IPS DF 6.9 (cell line): Measurements from ENCODE around the gene VPS18.

Experiments
- DNase-seq: peaks from one replicate; pipeline ENCODE4 v3.0.0-alpha.2; 2013; ENCODE audit warnings: low read depth, low spot score
- H3K27ac ChIP-seq: one replicate; pipeline ENCODE4 v1.5.1; 2013; ENCODE audit warnings: low read length, control low read depth
- H3K27me3 ChIP-seq: 2 replicates; pipeline ENCODE4 v1.6.1; 2013; ENCODE audit warnings: mild to moderate bottlenecking, low read length; ENCODE audit not compliant: control insufficient read depth, insufficient read depth
- H3K36me3 ChIP-seq: 2 replicates; pipeline ENCODE4 v1.6.1; 2013; ENCODE audit warnings: low read length; ENCODE audit not compliant: control insufficient read depth, insufficient read depth
- H3K4me1 ChIP-seq: 2 replicates; pipeline ENCODE4 v1.6.1; 2013; ENCODE audit warnings: low read length; ENCODE audit not compliant: control insufficient read depth, insufficient read depth
- H3K4me3 ChIP-seq: 2 replicates; pipeline ENCODE4 v1.5.1; 2013; ENCODE audit warnings: mild to moderate bottlenecking, low read length
- H3K9me3 ChIP-seq: 2 replicates; pipeline ENCODE4 v1.6.1; 2013; ENCODE audit warnings: low read length, inconsistent platforms; ENCODE audit not compliant: control insufficient read depth, insufficient read depth
- WGBS: extraction: QIAGEN DNeasy Blood & Tissue Kit; methylation state at CpG from one replicate; pipeline ENCODE4 v1.1.7; 2013; ENCODE audit warnings: mixed read lengths, missing lambda C conversion rate; ENCODE audit not compliant: insufficient read length, insufficient coverage; 5-methylcytosine and 5-hydroxymethylcytosine counted together

The VPS18 gene

GRCh38 chr15:40923551-40923950 is 29.3 kb downstream of the VPS18 start:
- peaks cover 54% of the 10 kb centered on the region for H3K27me3 ChIP-seq
- no CpG with 5 or more reads among the region's 9 CpGs for WGBS
- H3K4me3 ChIP-seq, result no peak overlapping the region
- DNase-seq, result no peak
- peaks cover 10% of the 10 kb centered on the region for H3K4me1 ChIP-seq
- no peak overlapping the region for H3K27ac ChIP-seq
- H3K9me3 ChIP-seq, result no peaks in the 10 kb centered on the region
- H3K36me3 ChIP-seq, result no peaks in the 10 kb centered on the region

GRCh38 chr15:40925495-40925862 is 31.2 kb downstream of the VPS18 start:
- peak overlapping the region; percentile 5; the same call in 1 of the 2 replicates for H3K4me3 ChIP-seq
- H3K4me1 ChIP-seq, result peaks cover 8% of the 10 kb centered on the region
- peaks cover 64% of the 10 kb centered on the region for H3K27me3 ChIP-seq
- DNase-seq, result no peak
- H3K9me3 ChIP-seq, result no peaks in the 10 kb centered on the region
- WGBS, result no CpG with 5 or more reads among the region's 30 CpGs
- H3K27ac ChIP-seq, result no peak overlapping the region
- no peaks in the 10 kb centered on the region for H3K36me3 ChIP-seq

GRCh38 chr15:40925863-40926658 is 31.8 kb downstream of the VPS18 start:
- peak overlapping the region; percentile 5; the same call in 1 of the 2 replicates for H3K4me3 ChIP-seq
- no peak overlapping the region for H3K27ac ChIP-seq
- WGBS, result no CpG with 5 or more reads among the region's 61 CpGs
- no peaks in the 10 kb centered on the region for H3K9me3 ChIP-seq
- DNase-seq, result no peak
- no peaks in the 10 kb centered on the region for H3K36me3 ChIP-seq
- H3K4me1 ChIP-seq, result peaks cover 8% of the 10 kb centered on the region
- peaks cover 69% of the 10 kb centered on the region for H3K27me3 ChIP-seq

GRCh38 chr15:40926659-40927494 is 32.6 kb downstream of the VPS18 start:
- H3K4me1 ChIP-seq, result peaks cover 8% of the 10 kb centered on the region
- H3K36me3 ChIP-seq, result no peaks in the 10 kb centered on the region
- H3K9me3 ChIP-seq, result no peaks in the 10 kb centered on the region
- H3K27ac ChIP-seq, result no peak overlapping the region
- WGBS, result no CpG with 5 or more reads among the region's 33 CpGs
- DNase-seq, result no peak
- peak overlapping the region; percentile 59; the same call in 1 of the 2 replicates for H3K4me3 ChIP-seq
- H3K27me3 ChIP-seq, result peaks cover 77% of the 10 kb centered on the region

- WGBS, result no CpG with 5 or more reads among the region's 24 CpGs
- H3K27me3 ChIP-seq, result peaks cover 75% of the 10 kb centered on the region
Observed at GRCh38 chr15:40927495-40927872, 33.2 kb downstream of the VPS18 start.

GRCh38 chr15:40927873-40928806 is 33.9 kb downstream of the VPS18 start:
- Histone ChIP-seq H3K27me3 (peaks cover 70% of the 10 kb centered on the region), H3K9me3 (no peaks in the 10 kb centered on the region), H3K27ac (no peak overlapping the region), H3K4me3 (peak overlapping the region; percentile 59; the same call in 1 of the 2 replicates), H3K4me1 (peaks cover 8% of the 10 kb centered on the region), H3K36me3 (no peaks in the 10 kb centered on the region)
- no CpG with 5 or more reads among the region's 68 CpGs for WGBS
- DNase-seq, result no peak

More at GRCh38 chr15:40927495-40927872, 33.2 kb downstream of the VPS18 start:
- no peak for DNase-seq
- H3K4me3 ChIP-seq, result peak overlapping the region; percentile 59; the same call in 1 of the 2 replicates
- H3K36me3 ChIP-seq, result no peaks in the 10 kb centered on the region
- H3K27ac ChIP-seq, result no peak overlapping the region
- H3K4me1 ChIP-seq, result peaks cover 8% of the 10 kb centered on the region
- no peaks in the 10 kb centered on the region for H3K9me3 ChIP-seq

- no CpG with 5 or more reads among the region's 71 CpGs for WGBS
- DNase-seq, result no peak
- peaks cover 61% of the 10 kb centered on the region for H3K27me3 ChIP-seq
Observed at GRCh38 chr15:40928821-40929659, 34.8 kb downstream of the VPS18 start, which contains the start of gene DLL4. TSS of gene DLL4 (plus strand) at chr15:40929340. CDS start at chr15:40929669, 329 bp downstream.

GRCh38 chr15:40929660-40930429 is 35.6 kb downstream of the VPS18 start:
- Histone ChIP-seq H3K27ac (no peak overlapping the region), H3K27me3 (peaks cover 54% of the 10 kb centered on the region)
- no peak for DNase-seq

More at GRCh38 chr15:40928821-40929659, 34.8 kb downstream of the VPS18 start, which contains the start of gene DLL4:
- Histone ChIP-seq H3K9me3 (no peaks in the 10 kb centered on the region), H3K36me3 (no peaks in the 10 kb centered on the region), H3K27ac (no peak within 1 kb of the TSS), H3K4me1 (peaks cover 8% of the 10 kb centered on the region), H3K4me3 (peak within 1 kb of the TSS; percentile 59; the same call in 1 of the 2 replicates)

More at GRCh38 chr15:40929660-40930429, 35.6 kb downstream of the VPS18 start:
- no CpG with 5 or more reads among the region's 56 CpGs for WGBS
- Histone ChIP-seq H3K4me1 (peaks cover 8% of the 10 kb centered on the region), H3K36me3 (no peaks in the 10 kb centered on the region), H3K4me3 (peak overlapping the region; percentile 59; the same call in 1 of the 2 replicates), H3K9me3 (no peaks in the 10 kb centered on the region)
